Gastrocnemius medialis (tissue), 4 donors: ENCODE measurements around the gene ADCYAP1R1. TPM values are rescaled to one million over a fixed set of nuclear protein-coding genes. Genes with fewer than 3 reads are reported as not detected.
A peak's percentile ranks its signal among the peaks of the same experiment; 100 is the strongest.

Experiments
- ATAC-seq, 2 donors: fragments of 150-250 bp; one replicate each; pipeline ENCODE4 v1.9.1; 2016
- DNase-seq, 2 donors: peaks; one replicate each; pipeline ENCODE4 v3.0.0-alpha.2; 2019
- H3K27ac ChIP-seq, 4 donors: fragments of 200-600 bp; sonication (generic); 1 replicate in 1 of 4; 2 replicates in 3 of 4; pipeline ENCODE4 v1.5.1; 2016 to 2018; ENCODE audit warnings: mild to moderate bottlenecking in 2 of 4, moderate library complexity in 1 of 4
- H3K27me3 ChIP-seq, 3 donors: fragments of 200-600 bp; sonication (generic) in 2 of 3; 1 replicate in 1 of 3; 2 replicates in 2 of 3; pipeline versions ENCODE4 v1.5.1 to v1.6.0; 2016 to 2019; ENCODE audit warnings: mild to moderate bottlenecking in 1 of 3, moderate library complexity in 1 of 3
- H3K36me3 ChIP-seq, 2 donors: fragments of 200-600 bp; sonication (generic) in 1 of 2; one replicate each; pipeline ENCODE4 v1.5.1; 2017 to 2018
- H3K4me1 ChIP-seq, 2 donors: fragments of 200-600 bp; sonication (generic) in 1 of 2; one replicate each; pipeline ENCODE4 v1.5.1; 2016 to 2017; ENCODE audit warnings: mild to moderate bottlenecking in 2 of 2
- H3K4me3 ChIP-seq, 4 donors: fragments of 200-600 bp; sonication (generic) in 3 of 4; 1 replicate in 1 of 4; 2 replicates in 3 of 4; pipeline ENCODE4 v1.5.1; 2016 to 2019; ENCODE audit warnings: mild to moderate bottlenecking in 2 of 4
- H3K9me3 ChIP-seq, 3 donors: fragments of 200-600 bp; sonication (generic) in 2 of 3; 1 replicate in 1 of 3; 2 replicates in 2 of 3; pipeline ENCODE4 v1.5.1; 2016 to 2019
- POLR2A ChIP-seq, 2 donors: fragments of 450-650 bp; IDR thresholded peaks; one replicate each; pipeline ENCODE4 v1.6.1; 2017; ENCODE audit warnings: antibody characterized with exemption in 2 of 2, mild to moderate bottlenecking in 2 of 2, moderate library complexity in 2 of 2
- in situ Hi-C, 4 donors: fragments of 200-750 bp; cut with MboI; loops; one replicate each; pipeline versions ENCODE4 v1.15.0 to v1.8.0; 2017; ENCODE audit warnings: low sequenced_read_pairs in 4 of 4
- intact Hi-C: fragments of 100-400 bp; cut with DNase I; formaldehyde crosslinking; loops from one replicate; pipeline ENCODE4 v1.15.1; 2023; ENCODE audit warnings: low total_unique reads
- total RNA-seq, 4 donors: library from RNA; depleted of rRNA; stranded (reverse); fragments of >200 nt; gene quantifications; one replicate each; pipeline versions ENCODE4 v1.1.0 to v1.2.3, GENCODE V29; 2016
- TF ChIP-seq, protein P1 (sequence below), 5 experiments: fragments of 450-650 bp in 3 of 5; fragments of 200-600 bp in 2 of 5; sonication (generic) in 2 of 5; IDR thresholded peaks in 4 of 5; conservative IDR thresholded peaks in 1 of 5; 1 replicate in 4 of 5; 2 replicates in 1 of 5; pipeline ENCODE4 v1.5.1; 2016 to 2019; ENCODE audit warnings: antibody characterized with exemption in 5 of 5, mild to moderate bottlenecking in 3 of 5, moderate library complexity in 3 of 5

Gene ADCYAP1R1
- under 1 TPM; 0.05 to 0.33 (median 0.21) TPM for total RNA-seq

DNA sequence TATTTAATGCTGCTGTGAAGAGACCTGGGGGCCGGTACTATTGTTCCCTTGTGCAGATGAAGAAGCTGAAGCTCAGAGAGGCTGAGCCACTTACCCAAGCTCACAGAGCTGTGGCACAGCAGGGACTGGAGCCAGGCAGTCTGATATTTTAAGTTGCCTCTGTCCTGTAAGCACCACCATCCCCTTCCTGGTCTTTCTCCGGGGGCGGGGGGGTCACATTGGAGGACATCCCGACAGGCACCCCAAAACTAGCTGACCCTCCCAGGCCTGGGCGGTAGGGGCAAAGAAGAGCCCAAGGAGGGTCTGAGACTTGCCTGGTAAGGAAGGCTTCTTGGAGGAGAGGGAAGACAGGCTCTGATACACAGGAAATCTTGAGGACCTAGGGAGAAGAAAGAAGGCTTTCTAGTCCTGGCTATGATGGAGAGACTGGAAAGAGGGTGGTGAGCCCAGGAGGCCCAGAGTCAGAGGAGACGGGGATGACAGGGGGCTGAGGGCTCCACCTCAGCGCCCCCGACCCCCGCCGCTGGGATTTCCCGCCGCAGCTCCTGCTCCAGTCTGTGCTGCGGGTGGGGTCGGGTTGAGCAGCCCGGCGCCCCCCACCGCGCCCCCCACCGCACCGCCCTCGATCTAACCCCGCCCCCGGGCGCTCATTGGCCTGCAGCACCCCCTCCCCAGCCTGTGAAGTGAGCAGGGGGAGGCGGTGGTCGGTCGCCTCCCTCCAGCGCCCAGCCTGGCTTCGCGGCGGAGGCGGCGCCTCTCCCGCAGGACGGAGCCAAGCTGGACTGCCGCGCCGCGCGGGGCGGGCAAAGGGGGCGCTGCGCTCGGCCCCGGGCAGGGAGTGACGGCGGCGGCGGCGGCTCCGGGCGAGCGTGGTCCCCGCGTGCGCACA is at the start of gene ADCYAP1R1:
Gene ADCYAP1R1, plus strand, starts transcription at position 711 of the 889 bp plus-strand sequence. CDS start 10,957 bp downstream, outside the sequence.
- Histone ChIP-seq H3K36me3 (no peaks in the 10 kb centered on the region), H3K27me3 (peaks cover 14 to 22% (median 17%) of the 10 kb centered on the region in 3 donors), H3K4me3 (peak within 1 kb of the TSS; percentile 34 to 54 (median 46)), H3K9me3 (no peaks in the 10 kb centered on the region), H3K4me1 (peaks cover 0 to 5% of the 10 kb centered on the region in 2 donors), H3K27ac (no peak within 1 kb of the TSS)
- TF ChIP-seq POLR2A (IDR thresholded peaks at IDR 0.05): no peak
- TF ChIP-seq, protein P1, sequence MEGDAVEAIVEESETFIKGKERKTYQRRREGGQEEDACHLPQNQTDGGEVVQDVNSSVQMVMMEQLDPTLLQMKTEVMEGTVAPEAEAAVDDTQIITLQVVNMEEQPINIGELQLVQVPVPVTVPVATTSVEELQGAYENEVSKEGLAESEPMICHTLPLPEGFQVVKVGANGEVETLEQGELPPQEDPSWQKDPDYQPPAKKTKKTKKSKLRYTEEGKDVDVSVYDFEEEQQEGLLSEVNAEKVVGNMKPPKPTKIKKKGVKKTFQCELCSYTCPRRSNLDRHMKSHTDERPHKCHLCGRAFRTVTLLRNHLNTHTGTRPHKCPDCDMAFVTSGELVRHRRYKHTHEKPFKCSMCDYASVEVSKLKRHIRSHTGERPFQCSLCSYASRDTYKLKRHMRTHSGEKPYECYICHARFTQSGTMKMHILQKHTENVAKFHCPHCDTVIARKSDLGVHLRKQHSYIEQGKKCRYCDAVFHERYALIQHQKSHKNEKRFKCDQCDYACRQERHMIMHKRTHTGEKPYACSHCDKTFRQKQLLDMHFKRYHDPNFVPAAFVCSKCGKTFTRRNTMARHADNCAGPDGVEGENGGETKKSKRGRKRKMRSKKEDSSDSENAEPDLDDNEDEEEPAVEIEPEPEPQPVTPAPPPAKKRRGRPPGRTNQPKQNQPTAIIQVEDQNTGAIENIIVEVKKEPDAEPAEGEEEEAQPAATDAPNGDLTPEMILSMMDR (IDR thresholded peaks at IDR 0.05 in 4 of 5, conservative IDR thresholded peaks at IDR 0.05 in 1 of 5): no peak
- in situ Hi-C loops (no loop called here), intact Hi-C loops (loop anchor here (10.0 kb wide), 1 partner anchor 247 kb away; no protein-coding TSS in a partner anchor)
- ATAC-seq (peak in 1 of 2 donors; percentile 13), DNase-seq (no peak)

DNA sequence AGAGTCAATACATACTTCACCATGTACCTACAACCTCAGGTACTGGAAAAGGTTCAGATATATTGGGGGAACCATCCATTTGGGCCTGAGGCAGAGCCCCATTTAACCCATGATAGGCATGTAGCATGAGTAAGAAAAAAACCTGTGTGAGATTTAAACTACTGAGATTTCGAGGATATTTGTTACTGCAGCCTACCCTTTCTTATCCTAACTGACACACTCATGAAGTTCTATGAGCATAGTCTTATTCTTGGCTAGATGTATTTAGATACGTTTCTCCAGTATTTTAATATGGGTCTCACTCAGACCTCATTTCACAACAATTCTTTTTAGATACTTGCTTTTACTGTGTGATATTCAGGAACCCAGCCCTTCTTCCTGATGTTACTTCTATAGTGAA is 49.0 kb upstream of the ADCYAP1R1 start:
- ATAC-seq (no peak), DNase-seq (no peak)
- H3K4me1 ChIP-seq: no peaks in the 10 kb centered on the region
- H3K27ac ChIP-seq: no peak overlapping the region
- intact Hi-C loops: no loop called here
- in situ Hi-C loops: no loop called here
- H3K4me3 ChIP-seq: no peak overlapping the region
- no peaks in the 10 kb centered on the region for H3K9me3 ChIP-seq
- H3K36me3 ChIP-seq: no peaks in the 10 kb centered on the region
- TF ChIP-seq, protein P1 (IDR thresholded peaks at IDR 0.05 in 4 of 5, conservative IDR thresholded peaks at IDR 0.05 in 1 of 5): no peak
- TF ChIP-seq POLR2A (IDR thresholded peaks at IDR 0.05): no peak
- no peaks in the 10 kb centered on the region for H3K27me3 ChIP-seq

DNA sequence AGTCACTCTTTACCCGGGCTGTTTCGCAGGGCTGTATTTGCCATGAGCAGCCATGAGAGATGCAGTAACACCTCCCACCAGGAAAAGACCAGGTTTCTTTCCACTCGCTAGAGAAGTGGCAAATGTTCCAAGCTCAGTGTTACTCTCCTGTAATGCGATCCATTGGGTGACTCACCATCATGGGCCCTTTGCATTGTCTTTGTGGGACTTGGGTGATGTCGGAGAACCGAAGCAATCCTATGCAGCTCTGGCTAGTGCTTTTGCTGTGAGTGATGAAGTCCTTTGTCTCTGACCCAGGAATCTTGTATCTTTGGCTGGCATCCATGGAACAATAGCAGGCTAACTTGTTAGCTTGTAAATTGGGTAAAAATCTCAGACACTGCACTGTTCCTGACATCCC is 48.4 kb upstream of the ADCYAP1R1 start:
- no peak overlapping the region for H3K4me3 ChIP-seq
- H3K9me3 ChIP-seq: no peaks in the 10 kb centered on the region
- intact Hi-C loops: no loop called here
- H3K36me3 ChIP-seq: no peaks in the 10 kb centered on the region
- in situ Hi-C loops: no loop called here
- H3K27ac ChIP-seq: no peak overlapping the region
- ATAC-seq (no peak), DNase-seq (no peak)
- no peaks in the 10 kb centered on the region for H3K27me3 ChIP-seq
- no peak for TF ChIP-seq POLR2A (IDR thresholded peaks at IDR 0.05)
- TF ChIP-seq, protein P1 (IDR thresholded peaks at IDR 0.05 in 4 of 5, conservative IDR thresholded peaks at IDR 0.05 in 1 of 5): no peak
- no peaks in the 10 kb centered on the region for H3K4me1 ChIP-seq

DNA sequence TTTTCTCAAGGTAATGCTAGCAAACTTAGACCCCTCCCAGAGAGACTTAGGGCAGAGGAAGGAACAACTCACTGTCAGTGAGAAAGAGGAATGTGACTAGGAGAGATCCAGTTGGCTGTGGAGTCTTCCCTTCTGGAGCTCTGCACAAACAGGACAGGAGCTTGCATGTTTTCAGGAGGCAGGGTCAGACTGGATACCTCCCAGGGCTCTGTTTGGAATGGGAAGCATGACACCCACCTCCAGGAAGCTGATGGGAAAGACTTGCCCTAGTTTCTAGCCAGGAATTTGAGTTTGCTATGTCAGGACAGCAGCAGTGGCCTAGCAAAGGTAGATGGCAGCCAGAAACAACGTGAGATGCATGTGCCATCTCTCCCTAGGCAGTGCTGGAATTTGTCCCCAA is 47.7 kb upstream of the ADCYAP1R1 start:
- DNase-seq: no peak
- H3K9me3 ChIP-seq: no peaks in the 10 kb centered on the region
- no peak overlapping the region for H3K4me3 ChIP-seq
- H3K4me1 ChIP-seq: no peaks in the 10 kb centered on the region
- no peak for ATAC-seq
- H3K36me3 ChIP-seq: no peaks in the 10 kb centered on the region
- intact Hi-C loops (no loop called here), in situ Hi-C loops (no loop called here)
- H3K27me3 ChIP-seq: no peaks in the 10 kb centered on the region
- no peak overlapping the region for H3K27ac ChIP-seq
- TF ChIP-seq POLR2A (IDR thresholded peaks at IDR 0.05): no peak
- TF ChIP-seq, protein P1 (IDR thresholded peaks at IDR 0.05 in 4 of 5, conservative IDR thresholded peaks at IDR 0.05 in 1 of 5): no peak
